Smooth muscle cell (in vitro differentiated cells): ENCODE data around the gene FOXM1. TPM values are rescaled to one million over a fixed set of nuclear protein-coding genes. Genes with fewer than 3 reads are reported as not detected.
"Not testable (repeated sequence)": the region's sequence is repeated elsewhere in the genome, so short reads cannot be mapped to it uniquely, and the experiment has no call there.

Experiments
- DNase-seq: peaks from one replicate; lab custom pipeline; 2025; ENCODE audit not compliant: unreplicated experiment; lab: John Stamatoyannopoulos, UW
- H2AFZ ChIP-seq: fragments of 200-600 bp; sonication (generic); 2 replicates; pipeline ENCODE4 v1.6.0; 2016; ENCODE audit warnings: antibody characterized with exemption, low read depth, mild to moderate bottlenecking
- H3F3A ChIP-seq: fragments of 200-600 bp; sonication (generic); 2 replicates; pipeline ENCODE4 v1.6.0; 2017; ENCODE audit warnings: antibody characterized with exemption, low read depth
- H3K27ac ChIP-seq: fragments of 200-600 bp; sonication (generic); 2 replicates; pipeline ENCODE4 v1.5.1; 2016; ENCODE audit warnings: low read depth, mild to moderate bottlenecking
- H3K27me3 ChIP-seq: fragments of 200-600 bp; sonication (generic); 2 replicates; pipeline ENCODE4 v1.6.1; 2016; ENCODE audit warnings: low read depth, mild to moderate bottlenecking
- H3K36me3 ChIP-seq: fragments of 200-600 bp; sonication (generic); 2 replicates; pipeline ENCODE4 v1.5.1; 2016; ENCODE audit warnings: low read depth
- H3K4me1 ChIP-seq: fragments of 200-600 bp; sonication (generic); 2 replicates; pipeline ENCODE4 v1.5.1; 2016; ENCODE audit warnings: low read depth
- H3K4me2 ChIP-seq: fragments of 200-600 bp; sonication (generic); 2 replicates; pipeline ENCODE4 v1.6.0; 2016; ENCODE audit warnings: mild to moderate bottlenecking
- H3K4me3 ChIP-seq: fragments of 200-600 bp; sonication (generic); 2 replicates; pipeline ENCODE4 v1.5.1; 2016; ENCODE audit warnings: mild to moderate bottlenecking
- H3K79me2 ChIP-seq: fragments of 200-600 bp; sonication (generic); 2 replicates; pipeline ENCODE4 v1.6.0; 2016; ENCODE audit warnings: low read depth, mild to moderate bottlenecking
- H3K9ac ChIP-seq: fragments of 200-600 bp; sonication (generic); 2 replicates; pipeline ENCODE4 v1.6.0; 2016; ENCODE audit warnings: low read depth
- H3K9me3 ChIP-seq: fragments of 200-600 bp; sonication (generic); replicated peaks from 2 replicates; pipeline ENCODE4 v1.5.1; 2016; ENCODE audit warnings: low read depth
- H4K20me1 ChIP-seq: fragments of 200-600 bp; sonication (generic); 2 replicates; pipeline ENCODE4 v1.6.0; 2016; ENCODE audit warnings: low read depth
- WGBS: methylation state at CpG from one replicate; pipeline ENCODE4 v1.1.7; 2016; ENCODE audit warnings: low lambda C conversion rate; 5-methylcytosine and 5-hydroxymethylcytosine counted together
- polyA plus RNA-seq: library from polyadenylated mRNA; unstranded; fragments of >200 nt; fragmentation: Nextera tagmentation; extraction: Ambion mirVana; gene quantifications from 2 replicates; pipeline ENCODE4 v1.2.1, GENCODE V29; 2016
- total RNA-seq: library from RNA; depleted of rRNA; stranded (reverse); fragments of >200 nt; gene quantifications from 2 replicates; pipeline ENCODE4 v1.2.3, GENCODE V29; 2014
- TF ChIP-seq, protein P1 (sequence below): fragments of 200-600 bp; sonication (generic); IDR thresholded peaks from 2 replicates; pipeline ENCODE4 v1.5.1; 2017; ENCODE audit warnings: borderline replicate concordance, mild to moderate bottlenecking, antibody characterized with exemption; ENCODE audit not compliant: insufficient read depth, poor library complexity, severe bottlenecking

Gene FOXM1
- total and polyA plus RNA-seq, 2 experiments from 2014 or later = 3.7 to 8.1 TPM

DNA sequence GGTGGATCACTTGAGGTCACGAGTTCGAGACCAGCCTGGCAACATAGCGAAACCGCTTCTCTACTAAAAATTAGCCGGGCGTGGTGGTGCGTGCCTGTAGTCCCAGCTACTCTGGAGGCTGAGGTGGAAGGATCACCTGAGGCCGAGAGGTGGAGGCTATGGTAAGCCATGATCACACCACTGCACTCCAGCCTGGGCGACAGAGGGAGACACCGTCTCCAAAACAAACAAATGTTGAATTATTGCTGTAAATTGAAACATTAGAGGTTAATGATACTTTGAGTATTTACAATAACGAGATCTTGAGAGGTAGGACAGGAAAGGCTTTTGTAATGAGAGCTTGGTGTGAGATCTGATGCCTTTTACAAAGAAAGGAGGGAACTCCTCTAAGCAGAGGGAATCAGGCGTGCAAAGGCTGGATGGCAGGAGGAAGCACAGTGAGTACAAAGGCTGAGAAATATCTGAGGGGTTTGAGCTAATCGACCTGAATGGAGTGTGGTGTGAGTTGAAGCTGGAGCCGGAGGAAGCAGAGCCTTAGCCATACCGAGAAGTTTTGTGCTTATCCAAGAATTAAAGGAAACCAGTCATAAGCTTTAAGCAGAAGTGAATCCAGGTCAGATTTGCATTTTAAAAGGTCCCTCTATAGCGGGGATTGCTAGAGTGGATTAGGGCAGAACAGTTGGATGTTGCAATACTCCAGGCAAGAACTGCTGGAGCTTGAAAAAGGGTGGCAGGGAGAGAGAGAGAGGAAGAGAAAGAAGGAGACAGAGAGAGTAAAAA lies 1.2 kb upstream of the FOXM1 start:
- Histone ChIP-seq H3K9me3 (no peaks in the 10 kb centered on the region), H3K79me2 (peaks cover 56% of the 10 kb centered on the region), H4K20me1 (no peaks in the 10 kb centered on the region), H3K9ac (peak overlapping the region; percentile 88), H3K36me3 (no peaks in the 10 kb centered on the region), H3K4me2 (peak overlapping the region; percentile 98), H3K4me1 (peaks cover 8% of the 10 kb centered on the region), H3F3A (peaks cover 2% of the 10 kb centered on the region), H2AFZ (peak overlapping the region; percentile 92), H3K27ac (peak overlapping the region; percentile 84), H3K4me3 (peak overlapping the region; percentile 81), H3K27me3 (no peaks in the 10 kb centered on the region)
- TF ChIP-seq, protein P1, sequence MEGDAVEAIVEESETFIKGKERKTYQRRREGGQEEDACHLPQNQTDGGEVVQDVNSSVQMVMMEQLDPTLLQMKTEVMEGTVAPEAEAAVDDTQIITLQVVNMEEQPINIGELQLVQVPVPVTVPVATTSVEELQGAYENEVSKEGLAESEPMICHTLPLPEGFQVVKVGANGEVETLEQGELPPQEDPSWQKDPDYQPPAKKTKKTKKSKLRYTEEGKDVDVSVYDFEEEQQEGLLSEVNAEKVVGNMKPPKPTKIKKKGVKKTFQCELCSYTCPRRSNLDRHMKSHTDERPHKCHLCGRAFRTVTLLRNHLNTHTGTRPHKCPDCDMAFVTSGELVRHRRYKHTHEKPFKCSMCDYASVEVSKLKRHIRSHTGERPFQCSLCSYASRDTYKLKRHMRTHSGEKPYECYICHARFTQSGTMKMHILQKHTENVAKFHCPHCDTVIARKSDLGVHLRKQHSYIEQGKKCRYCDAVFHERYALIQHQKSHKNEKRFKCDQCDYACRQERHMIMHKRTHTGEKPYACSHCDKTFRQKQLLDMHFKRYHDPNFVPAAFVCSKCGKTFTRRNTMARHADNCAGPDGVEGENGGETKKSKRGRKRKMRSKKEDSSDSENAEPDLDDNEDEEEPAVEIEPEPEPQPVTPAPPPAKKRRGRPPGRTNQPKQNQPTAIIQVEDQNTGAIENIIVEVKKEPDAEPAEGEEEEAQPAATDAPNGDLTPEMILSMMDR = no peak
- no peak for DNase-seq
- 28% methylated on average over 16 of the region's 16 CpGs for WGBS

DNA sequence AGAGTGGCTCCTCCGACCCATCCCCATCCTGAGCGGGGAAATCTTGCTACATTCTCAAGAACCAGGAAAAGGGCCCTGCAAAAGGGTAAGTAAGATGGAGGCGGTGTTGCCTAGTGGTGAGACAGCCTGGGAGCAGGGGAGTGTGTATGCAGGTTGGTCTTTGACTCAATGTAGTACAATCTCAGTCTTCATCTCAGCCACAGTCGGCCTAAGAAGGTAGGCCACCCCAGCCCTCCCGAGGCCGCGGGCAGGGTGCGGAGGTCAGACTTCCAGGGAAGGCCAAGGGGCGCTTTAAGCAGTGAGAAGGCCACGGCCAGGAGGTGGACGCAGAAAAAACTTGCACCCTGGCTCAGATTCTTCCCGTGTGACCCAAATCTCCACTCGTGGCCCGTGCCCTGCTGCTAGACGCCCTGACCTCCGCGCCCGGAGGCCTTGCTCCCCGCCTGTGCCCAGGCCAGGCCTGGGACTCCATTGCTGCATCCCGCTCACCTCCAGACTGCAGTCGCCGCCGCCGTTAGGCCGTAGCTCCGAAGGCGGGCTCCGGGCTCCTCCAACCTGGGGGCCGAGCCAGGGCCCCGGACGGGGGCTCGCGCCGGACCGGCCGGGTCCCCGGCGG lies 435 bp downstream of the FOXM1 start:
- no peaks in the 10 kb centered on the region for H3K9me3 ChIP-seq
- H3K27me3 ChIP-seq = no peaks in the 10 kb centered on the region
- no peaks in the 10 kb centered on the region for H4K20me1 ChIP-seq
- TF ChIP-seq, protein P1 = no peak
- peak overlapping the region; percentile 92 for H2AFZ ChIP-seq
- 5% methylated on average over 30 of the region's 38 CpGs for WGBS
- H3K4me2 ChIP-seq = peak overlapping the region; percentile 98
- DNase-seq = no peak
- H3K27ac ChIP-seq = peak overlapping the region; percentile 84
- peak overlapping the region; percentile 81 for H3K4me3 ChIP-seq
- H3K79me2 ChIP-seq = peaks cover 43% of the 10 kb centered on the region
- H3F3A ChIP-seq = peaks cover 2% of the 10 kb centered on the region
- peak overlapping the region; percentile 88 for H3K9ac ChIP-seq
- peaks cover 8% of the 10 kb centered on the region for H3K4me1 ChIP-seq
- no peaks in the 10 kb centered on the region for H3K36me3 ChIP-seq

DNA sequence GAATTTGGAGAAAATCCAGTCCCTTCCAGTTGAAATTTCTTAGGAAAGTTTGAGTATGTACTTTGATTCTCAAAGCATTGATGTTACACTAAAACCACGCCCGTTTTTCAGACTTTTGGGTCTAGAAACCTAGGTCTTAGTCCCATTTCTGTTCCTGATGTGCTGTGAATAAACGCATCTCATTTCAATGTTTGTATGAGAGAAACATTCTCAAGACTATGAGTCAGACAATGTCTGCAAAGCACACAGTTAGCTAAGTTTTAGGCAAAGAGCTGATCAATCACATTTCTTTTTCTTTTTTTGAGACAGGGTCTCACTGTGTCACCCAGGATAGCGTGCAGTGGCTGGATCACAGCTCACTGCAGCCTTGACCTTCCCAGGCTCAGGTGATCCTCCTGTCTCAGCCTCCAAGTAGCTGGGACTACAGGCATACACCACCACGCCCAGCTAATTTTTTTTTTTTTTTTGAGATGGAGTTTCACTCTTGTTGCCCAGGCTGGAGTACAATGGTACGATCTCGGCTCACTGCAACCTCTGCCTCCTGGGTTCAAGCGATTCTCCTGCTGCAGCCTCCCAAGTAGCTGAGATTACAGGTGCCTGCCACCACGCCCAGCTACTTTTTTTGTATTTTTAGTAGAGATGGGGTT lies 7.9 kb downstream of the FOXM1 start:
- H3F3A ChIP-seq, H3K9ac ChIP-seq, H2AFZ ChIP-seq, H3K4me3 ChIP-seq, H3K9me3 ChIP-seq, H4K20me1 ChIP-seq, H3K27ac ChIP-seq, H3K79me2 ChIP-seq, DNase-seq, H3K27me3 ChIP-seq, H3K36me3 ChIP-seq, H3K4me1 ChIP-seq, H3K4me2 ChIP-seq: not testable (repeated sequence)
- 90% methylated on average over 9 of the region's 9 CpGs for WGBS

DNA sequence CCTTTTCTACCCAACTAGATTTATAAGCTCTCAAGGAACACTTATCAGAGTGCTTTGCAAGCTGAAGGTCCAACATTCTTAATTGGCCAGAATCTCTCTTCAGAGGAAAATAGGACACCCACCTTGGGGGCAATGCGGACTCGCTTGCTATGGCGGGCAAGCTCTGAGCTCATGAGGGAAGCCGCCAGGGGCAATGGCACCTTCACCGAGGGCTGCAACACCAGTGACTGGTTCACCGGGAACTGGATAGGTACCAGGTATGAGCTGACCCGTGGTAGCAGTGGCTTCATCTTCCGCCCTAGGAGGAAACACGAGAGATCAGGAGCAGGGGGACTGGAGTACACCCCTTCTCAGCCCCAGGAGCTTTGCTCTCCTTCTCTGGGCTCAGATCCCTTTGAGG lies 12.8 kb downstream of the FOXM1 start:
- no peaks in the 10 kb centered on the region for H3K4me1 ChIP-seq
- no peaks in the 10 kb centered on the region for H3K36me3 ChIP-seq
- H3K9me3 ChIP-seq = no peaks in the 10 kb centered on the region
- no peak overlapping the region for H3K4me3 ChIP-seq
- no peaks in the 10 kb centered on the region for H3K27me3 ChIP-seq
- H3K79me2 ChIP-seq = no peaks in the 10 kb centered on the region
- H3K9ac ChIP-seq = no peak overlapping the region
- TF ChIP-seq, protein P1 = no peak
- 100% methylated on average over 9 of the region's 9 CpGs for WGBS
- DNase-seq = no peak
- no peak overlapping the region for H2AFZ ChIP-seq
- H3F3A ChIP-seq = no peaks in the 10 kb centered on the region
- H3K4me2 ChIP-seq = no peak overlapping the region
- no peaks in the 10 kb centered on the region for H4K20me1 ChIP-seq
- H3K27ac ChIP-seq = no peak overlapping the region

DNA sequence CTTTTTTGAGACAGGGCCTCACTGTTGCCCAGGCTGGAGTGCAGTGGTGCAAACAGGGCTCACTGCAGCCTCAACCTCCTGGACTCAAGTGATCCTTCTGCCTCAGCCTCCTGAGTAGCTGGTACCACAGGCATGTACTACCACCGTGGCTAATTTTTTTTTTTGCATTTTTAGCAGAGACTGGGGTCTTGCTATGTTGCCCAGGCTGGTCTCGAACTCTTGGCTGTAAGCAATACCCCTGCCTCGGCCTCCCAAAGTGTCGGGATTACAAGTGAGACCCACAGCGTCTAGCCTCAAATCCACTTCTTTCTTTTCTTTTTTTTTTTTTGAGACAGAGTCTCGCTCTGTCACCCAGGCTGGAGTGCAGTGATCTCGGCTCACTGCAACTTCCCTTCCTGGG lies 13.6 kb downstream of the FOXM1 start:
- not testable (repeated sequence) for DNase-seq, H3K4me1 ChIP-seq, H3K79me2 ChIP-seq, H3K9me3 ChIP-seq, H4K20me1 ChIP-seq, H3K27ac ChIP-seq, H3K27me3 ChIP-seq, H3F3A ChIP-seq, H2AFZ ChIP-seq, H3K4me2 ChIP-seq, H3K9ac ChIP-seq, H3K4me3 ChIP-seq, H3K36me3 ChIP-seq
- 98% methylated on average over 7 of the region's 7 CpGs for WGBS
